Measurements from ENCODE around the gene PGM2.

GRCh38 chr4:37910091-37910486 is 83.6 kb downstream of the PGM2 start:
- no peak for TF ChIP-seq POLR2A (IDR thresholded peaks at IDR 0.05; ENCODE audit: low read depth, low read length)
- no peak for TF ChIP-seq POLR2AphosphoS5 (IDR thresholded peaks at IDR 0.05; ENCODE audit: low read depth, low read length)
